Activated gamma-delta T cell treated with anti-CD3 and anti-CD28 coated beads, Interleukin-2, amount 50 U/mL, for 16 hours (primary cell): Measurements from ENCODE around the gene HMG20A.
A peak's percentile ranks its signal among the peaks of the same experiment; 100 is the strongest.
"Not testable (repeated sequence)": the region's sequence is repeated elsewhere in the genome, so short reads cannot be mapped to it uniquely, and the experiment has no call there.

Experiments
- DNase-seq: peaks from one replicate; pipeline ENCODE4 v3.0.0-alpha.2; 2020; ENCODE audit warnings: low read depth

HMG20A gene

DNA sequence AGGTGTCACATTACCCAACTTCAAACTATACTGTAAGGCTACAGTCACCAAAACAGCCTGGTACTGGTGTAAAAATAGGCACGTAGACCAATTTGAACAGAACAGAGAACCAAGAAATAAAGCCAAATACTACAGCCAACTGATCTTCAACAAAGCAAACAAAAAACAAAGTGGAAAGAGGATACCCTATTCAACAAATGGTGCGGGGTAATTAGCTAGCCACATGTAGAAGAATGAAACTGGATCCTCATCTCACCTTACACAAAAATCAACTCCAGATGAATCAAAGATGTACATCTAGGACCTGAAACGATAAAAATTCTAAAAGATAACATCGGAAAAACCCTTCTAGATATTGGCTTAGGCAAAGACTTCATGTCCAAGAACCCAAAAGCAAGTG lies 13.8 kb upstream of the HMG20A start:
- no peak for DNase-seq

- DNase-seq, result no peak
Measured at GRCh38 chr15:77409259-77410156, 11.2 kb upstream of the HMG20A start.

- DNase-seq, result not testable (repeated sequence)
Measured at GRCh38 chr15:77410157-77410500, 10.6 kb upstream of the HMG20A start.

- no peak for DNase-seq
Measured at GRCh38 chr15:77410701-77411618, 9.7 kb upstream of the HMG20A start.

DNA sequence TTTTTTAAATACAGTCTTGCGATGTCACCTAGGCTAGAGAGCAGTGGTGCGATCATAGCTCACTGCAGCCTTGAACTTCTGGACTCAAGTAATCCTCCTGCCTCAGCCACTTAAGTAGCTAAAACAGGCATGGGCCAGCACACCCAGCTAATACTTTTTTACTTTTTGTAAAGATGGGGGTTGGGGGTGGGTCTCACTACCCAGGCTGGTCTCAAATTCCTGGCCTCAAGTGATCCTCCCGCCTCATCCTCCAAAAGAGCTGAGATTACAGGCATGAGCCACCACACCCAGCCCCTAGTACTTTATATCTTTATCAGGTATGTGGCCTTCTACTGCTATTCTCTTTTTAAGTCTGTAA lies 9.1 kb upstream of the HMG20A start:
- no peak for DNase-seq

GRCh38 chr15:77412972-77413698 lies 7.6 kb upstream of the HMG20A start:
- DNase-seq, result no peak

GRCh38 chr15:77413699-77414349 lies 6.9 kb upstream of the HMG20A start:
- no peak for DNase-seq

DNA sequence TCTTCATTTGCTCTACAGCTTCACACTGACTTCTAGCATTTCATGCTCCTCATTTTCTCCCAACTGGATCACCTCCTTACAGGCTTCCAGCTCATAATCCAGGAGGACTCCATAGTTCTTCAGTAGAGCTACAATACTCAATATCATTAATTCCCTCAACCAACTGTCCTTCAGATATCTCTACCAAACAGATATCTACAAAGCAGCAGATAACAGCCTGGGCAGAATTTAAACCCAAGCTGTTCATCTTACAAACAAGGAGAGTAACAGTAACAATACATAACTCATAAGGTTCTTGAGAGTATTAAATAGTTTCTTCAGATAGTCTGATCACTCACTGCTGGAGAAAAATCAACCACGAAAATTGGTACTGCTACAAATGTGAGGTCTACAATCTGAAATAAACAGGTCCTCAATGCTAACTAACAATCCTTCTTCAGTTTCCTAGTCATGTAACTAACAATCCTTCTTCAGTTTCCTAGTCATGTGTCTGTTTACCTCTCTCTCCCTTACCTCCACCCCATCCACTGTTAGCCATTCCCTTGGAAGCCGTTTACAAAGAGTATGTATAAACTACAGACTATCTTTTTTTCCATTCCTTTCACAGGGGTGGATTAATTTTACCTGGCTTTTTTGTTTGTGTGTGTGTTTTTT lies 5.8 kb upstream of the HMG20A start:
- no peak for DNase-seq

- no peak for DNase-seq
Measured at GRCh38 chr15:77415450-77416147, 5.1 kb upstream of the HMG20A start.

- no peak for DNase-seq
Measured at GRCh38 chr15:77416148-77416455, 4.6 kb upstream of the HMG20A start.

DNA sequence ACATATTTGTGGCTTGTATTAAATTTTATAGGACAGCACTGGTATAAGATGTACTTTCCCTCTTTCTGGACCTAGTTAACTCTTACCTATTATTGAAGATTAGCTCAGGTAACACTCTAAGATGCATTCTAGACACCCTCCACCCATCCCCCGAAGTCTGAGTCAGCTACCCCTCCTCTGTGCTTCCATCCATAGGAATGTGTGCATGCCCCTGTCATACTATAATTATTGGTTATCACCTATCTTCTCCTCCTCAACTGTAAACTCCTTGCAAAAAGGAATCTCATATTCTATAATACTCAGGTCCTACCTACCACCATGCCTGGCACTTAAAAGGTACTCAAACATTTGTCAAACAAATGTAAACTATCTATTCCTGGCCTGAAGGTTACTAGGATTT lies 3.7 kb upstream of the HMG20A start:
- DNase-seq, result no peak

DNA sequence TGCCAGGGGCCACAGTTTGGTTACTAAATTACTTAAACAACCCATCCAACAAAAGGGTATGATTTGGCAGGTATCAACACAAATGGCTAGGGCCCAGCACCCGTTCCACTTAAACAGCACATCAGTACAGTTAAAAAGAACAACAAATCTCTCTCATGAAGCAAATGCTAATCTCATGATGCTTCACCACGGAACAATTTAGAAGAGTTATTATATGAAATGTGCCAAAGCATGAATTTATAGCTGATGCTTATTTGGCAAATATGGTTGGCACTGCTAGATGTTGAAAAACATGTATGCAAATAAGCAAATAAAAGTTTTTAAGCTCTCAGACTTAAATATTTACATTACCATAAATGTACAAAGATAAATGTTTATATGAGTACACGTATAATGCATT lies 3.1 kb upstream of the HMG20A start:
- DNase-seq, result no peak

DNA sequence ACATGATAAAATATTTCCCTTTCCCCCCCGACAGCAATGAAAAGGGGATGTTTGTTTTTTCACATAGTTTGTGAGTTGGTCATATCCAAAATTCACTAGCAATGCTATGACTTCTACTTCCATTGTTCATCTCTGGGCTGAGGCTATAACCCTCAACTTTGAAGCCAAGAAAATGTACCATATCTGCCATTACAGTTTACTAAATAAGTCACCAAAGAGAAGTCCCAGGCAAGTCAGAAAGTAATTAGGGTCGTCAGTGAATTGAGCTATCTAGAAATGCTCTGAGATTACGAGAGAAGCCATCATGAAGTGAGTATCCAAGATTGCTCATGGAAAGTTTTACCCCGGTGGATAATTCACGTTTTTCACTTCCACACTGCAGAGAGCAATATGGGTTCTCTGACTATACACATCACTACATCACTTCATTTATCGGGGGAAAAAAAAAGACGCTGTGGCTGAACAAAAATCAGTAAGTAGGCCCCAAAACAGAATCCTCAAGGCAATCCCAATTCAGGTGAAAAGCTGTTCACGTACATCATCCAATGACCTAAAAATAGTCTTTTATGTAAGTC lies 2.2 kb upstream of the HMG20A start:
- DNase-seq, result no peak

DNA sequence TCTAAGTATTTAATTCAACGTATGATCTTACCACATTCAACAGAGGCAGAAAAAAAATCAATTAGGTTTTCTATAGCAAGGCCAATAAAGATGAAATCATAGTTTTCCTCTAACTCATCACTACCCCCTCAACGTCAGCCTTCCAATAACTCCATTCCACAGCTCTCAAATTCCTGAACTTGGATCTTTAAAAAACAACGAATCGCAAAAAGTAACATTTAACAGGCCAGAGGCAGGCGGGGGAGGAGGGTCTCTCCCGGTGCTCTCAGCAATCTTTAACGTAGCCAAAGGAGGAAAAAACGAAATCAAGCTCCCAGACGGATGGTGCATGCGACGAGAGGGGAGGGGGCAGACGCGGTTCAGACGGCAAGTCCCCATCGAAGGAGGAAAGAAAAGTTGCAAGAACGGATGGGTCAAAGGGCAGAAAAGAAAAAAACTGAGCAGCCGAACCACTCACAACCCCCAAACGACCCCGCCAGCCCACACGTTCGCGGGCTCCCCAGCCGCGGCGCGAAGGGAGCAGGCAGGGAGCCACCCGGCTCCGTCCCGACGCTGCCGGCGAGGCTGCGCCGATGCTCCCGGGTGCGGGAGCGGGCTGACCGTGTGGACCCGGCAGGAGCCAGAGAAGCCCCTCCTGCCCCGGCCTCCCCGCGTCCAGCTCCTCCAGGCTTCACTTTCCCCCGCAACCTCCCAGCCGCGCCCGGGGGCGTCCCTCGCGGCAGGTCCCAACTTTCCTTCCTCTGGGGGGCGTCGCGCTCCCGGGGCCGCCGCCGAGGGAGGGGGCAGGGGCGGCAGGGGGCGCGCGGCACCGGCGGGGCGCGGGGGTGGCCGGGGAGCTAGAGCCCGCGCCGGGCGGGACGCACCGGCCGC lies 1.5 kb upstream of the HMG20A start:
- peak; percentile 18 for DNase-seq

GRCh38 chr15:77419836-77420609 lies 665 bp upstream of the HMG20A start, which contains the start of gene PEAK1:
Gene PEAK1 (minus strand): TSS chr15:77420104. CDS start chr15:77181926, 238,178 bp downstream.
- DNase-seq, result peak; percentile 100

GRCh38 chr15:77421370-77421700 lies 647 bp downstream of the HMG20A start:
- DNase-seq, result no peak

GRCh38 chr15:77425104-77425503 lies 4.4 kb downstream of the HMG20A start:
- DNase-seq, result no peak

GRCh38 chr15:77426377-77426776 lies 5.7 kb downstream of the HMG20A start:
- no peak for DNase-seq

DNA sequence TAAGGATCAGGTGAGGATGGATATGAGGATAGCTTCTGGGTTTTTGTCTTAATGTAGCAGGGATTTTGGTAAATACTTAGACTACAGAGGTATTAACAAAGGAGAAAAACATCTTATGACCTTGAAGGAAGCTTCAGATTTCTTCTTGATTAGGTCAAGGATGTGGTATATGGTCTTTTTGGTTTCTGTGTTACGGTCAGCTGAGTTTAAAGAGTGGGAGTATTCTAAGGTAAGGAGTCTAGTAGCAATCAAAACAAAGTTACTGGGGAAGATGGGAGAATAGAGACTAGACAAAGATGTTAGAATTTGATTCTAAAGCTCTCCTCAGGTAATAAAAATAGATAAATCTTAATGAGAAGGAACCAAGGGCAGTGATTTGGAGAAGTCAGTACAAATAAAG lies 6.2 kb downstream of the HMG20A start:
- no peak for DNase-seq
